Measurements from ENCODE around the gene GIPC2.

- TF ChIP-seq, protein P1, sequence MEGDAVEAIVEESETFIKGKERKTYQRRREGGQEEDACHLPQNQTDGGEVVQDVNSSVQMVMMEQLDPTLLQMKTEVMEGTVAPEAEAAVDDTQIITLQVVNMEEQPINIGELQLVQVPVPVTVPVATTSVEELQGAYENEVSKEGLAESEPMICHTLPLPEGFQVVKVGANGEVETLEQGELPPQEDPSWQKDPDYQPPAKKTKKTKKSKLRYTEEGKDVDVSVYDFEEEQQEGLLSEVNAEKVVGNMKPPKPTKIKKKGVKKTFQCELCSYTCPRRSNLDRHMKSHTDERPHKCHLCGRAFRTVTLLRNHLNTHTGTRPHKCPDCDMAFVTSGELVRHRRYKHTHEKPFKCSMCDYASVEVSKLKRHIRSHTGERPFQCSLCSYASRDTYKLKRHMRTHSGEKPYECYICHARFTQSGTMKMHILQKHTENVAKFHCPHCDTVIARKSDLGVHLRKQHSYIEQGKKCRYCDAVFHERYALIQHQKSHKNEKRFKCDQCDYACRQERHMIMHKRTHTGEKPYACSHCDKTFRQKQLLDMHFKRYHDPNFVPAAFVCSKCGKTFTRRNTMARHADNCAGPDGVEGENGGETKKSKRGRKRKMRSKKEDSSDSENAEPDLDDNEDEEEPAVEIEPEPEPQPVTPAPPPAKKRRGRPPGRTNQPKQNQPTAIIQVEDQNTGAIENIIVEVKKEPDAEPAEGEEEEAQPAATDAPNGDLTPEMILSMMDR (IDR thresholded peaks at IDR 0.05): no peak
- TF ChIP-seq POLR2A (IDR thresholded peaks at IDR 0.05): no peak
Measured at GRCh38 chr1:78101514-78101913, 55.7 kb downstream of the GIPC2 start.
